Endothelial cell of umbilical vein (primary cell): ENCODE results near the gene ATP6V1F. TPM values are rescaled to one million over a fixed set of nuclear protein-coding genes. Genes with fewer than 3 reads are reported as not detected.

ENCODE experiments used
- BruUV-seq: library from RNA; stranded (reverse); fragments of 400-500 nt; replicated peaks from 2 replicates; lab custom pipeline; 2021; lab: Mats Ljungman, UMichigan
- CTCF ChIA-PET: fragments of 300-600, 350-600 bp; sonication (Branson Sonifier 250); formaldehyde crosslinking; loops from one replicate; lab custom pipeline; 2021; ENCODE audit warnings: antibody characterized with exemption, inconsistent platforms; lab: Charles Lee
- POLR2A ChIA-PET: fragments of 300-600, 350-600 bp; sonication (Branson Sonifier 250); formaldehyde crosslinking; loops from one replicate; lab custom pipeline; 2021; ENCODE audit warnings: antibody characterized with exemption, inconsistent platforms; lab: Charles Lee
- DNase-seq: peaks from one replicate; pipeline ENCODE4 v3.0.0-alpha.2; 2011; ENCODE audit warnings: low read depth, low spot score
- FAIRE-seq: peaks from 2 replicates; lab custom pipeline; 2011; peaks lifted over from hg19 to GRCh38; lab: Jason Lieb, UNC
- H2AFZ ChIP-seq: 2 replicates; pipeline ENCODE4 v1.6.0; 2012; ENCODE audit warnings: low read depth, low read length, control low read depth, inconsistent platforms
- H3K27ac ChIP-seq: 2 replicates; pipeline ENCODE4 v1.5.1; 2011; ENCODE audit warnings: low read depth, mild to moderate bottlenecking, control low read depth, low read length, moderate library complexity; ENCODE audit not compliant: insufficient read depth
- H3K27me3 ChIP-seq, 2 experiments: 2 replicates each; pipeline versions ENCODE4 v1.6.0 to v1.6.1; 2011; ENCODE audit warnings: low read length in 2 of 2, mixed read lengths in 1 of 2; ENCODE audit not compliant: control insufficient read depth in 2 of 2, insufficient read depth in 2 of 2
- H3K36me3 ChIP-seq, 2 experiments: 2 replicates in 1 of 2; 3 replicates in 1 of 2; pipeline ENCODE4 v1.5.1; 2011; ENCODE audit warnings: low read length in 2 of 2, mild to moderate bottlenecking in 1 of 2, moderate library complexity in 1 of 2; ENCODE audit not compliant: control insufficient read depth in 2 of 2, insufficient read depth in 2 of 2; ENCODE audit errors: extremely low read depth in 1 of 2
- H3K4me1 ChIP-seq: 3 replicates; pipeline ENCODE4 v1.5.1; 2011; ENCODE audit warnings: mild to moderate bottlenecking, low read length; ENCODE audit not compliant: control insufficient read depth, insufficient read depth; ENCODE audit errors: extremely low read depth
- H3K4me2 ChIP-seq: 2 replicates; pipeline ENCODE4 v1.6.1; 2011; ENCODE audit warnings: low read length, control low read depth, mixed read lengths; ENCODE audit not compliant: insufficient read depth
- H3K4me3 ChIP-seq, 3 experiments: fragments of 200-600 bp in 1 of 3; sonication (generic), shearing (Covaris generic) in 1 of 3; replicated peaks in 1 of 3; 2 replicates each; pipeline ENCODE4 v1.5.1; 2011 to 2016; ENCODE audit warnings: control low read depth in 3 of 3, low read length in 3 of 3, mild to moderate bottlenecking in 2 of 3, inconsistent platforms in 1 of 3, low read depth in 1 of 3, moderate library complexity in 1 of 3; ENCODE audit not compliant: insufficient read depth in 1 of 3
- H3K79me2 ChIP-seq: 2 replicates; pipeline ENCODE4 v1.6.0; 2012; ENCODE audit warnings: low read length, inconsistent platforms; ENCODE audit not compliant: control insufficient read depth, insufficient read depth
- H3K9ac ChIP-seq: replicated peaks from 2 replicates; pipeline ENCODE3; 2011; ENCODE audit warnings: low read length, control low read depth; ENCODE audit not compliant: insufficient read depth; ENCODE audit errors: extremely low read depth
- H3K9me1 ChIP-seq: replicated peaks from 3 replicates; pipeline ENCODE4 v1.6.0; 2011; ENCODE audit warnings: mild to moderate bottlenecking, low read length; ENCODE audit not compliant: control insufficient read depth, insufficient read depth; ENCODE audit errors: extremely low read depth
- H3K9me3 ChIP-seq: replicated peaks from 2 replicates; pipeline ENCODE4 v1.5.1; 2012; ENCODE audit warnings: low read length, inconsistent platforms; ENCODE audit not compliant: control insufficient read depth, insufficient read depth
- H4K20me1 ChIP-seq: replicated peaks from 2 replicates; pipeline ENCODE3; 2011; ENCODE audit warnings: mild to moderate bottlenecking, low read length; ENCODE audit not compliant: control insufficient read depth, insufficient read depth; ENCODE audit errors: extremely low read depth
- CTCF ChIP-seq, 2 donors: IDR thresholded peaks; 1 replicate in 1 of 2; 2 replicates in 1 of 2; pipeline ENCODE4 v1.5.1; 2011; ENCODE audit warnings: low read length in 2 of 2, mild to moderate bottlenecking in 2 of 2, moderate library complexity in 2 of 2, control low read depth in 1 of 2, inconsistent platforms in 1 of 2, low read depth in 1 of 2; ENCODE audit not compliant: insufficient read depth in 1 of 2; ENCODE audit errors: extremely low read depth in 1 of 2
- EZH2 ChIP-seq: IDR thresholded peaks from 2 replicates; pipeline ENCODE4 v1.6.1; 2012; ENCODE audit warnings: borderline replicate concordance, low read depth, mild to moderate bottlenecking, moderate library complexity, low read length, inconsistent platforms; ENCODE audit not compliant: severe bottlenecking
- FOS ChIP-seq: IDR thresholded peaks from 2 replicates; pipeline ENCODE4 v1.6.1; 2011; ENCODE audit warnings: mild to moderate bottlenecking, low read length, moderate library complexity, borderline replicate concordance; ENCODE audit not compliant: insufficient read depth
- GATA2 ChIP-seq: IDR thresholded peaks from 2 replicates; pipeline ENCODE4 v1.7.0; 2011; ENCODE audit warnings: low read depth, mild to moderate bottlenecking, moderate library complexity, mixed read lengths, low read length; ENCODE audit not compliant: insufficient read length, insufficient read depth
- JUN ChIP-seq: IDR thresholded peaks from 2 replicates; pipeline ENCODE4 v1.6.1; 2011; ENCODE audit warnings: borderline replicate concordance, low read depth; ENCODE audit not compliant: insufficient read length, insufficient read depth
- MAX ChIP-seq: IDR thresholded peaks from 2 replicates; pipeline ENCODE4 v1.6.1; 2011; ENCODE audit not compliant: insufficient read depth, insufficient read length
- MYC ChIP-seq: IDR thresholded peaks from one replicate; pipeline ENCODE4 v1.6.1; 2011; ENCODE audit warnings: mild to moderate bottlenecking, low read depth, low read length
- POLR2A ChIP-seq: IDR thresholded peaks from 2 replicates; pipeline ENCODE4 v1.6.1; 2012; ENCODE audit warnings: low read depth, mild to moderate bottlenecking, control low read depth, low read length
- POLR2AphosphoS5 ChIP-seq: IDR thresholded peaks from 2 replicates; pipeline ENCODE4 v1.6.1; 2012; ENCODE audit warnings: low read depth, mild to moderate bottlenecking, control low read depth, low read length, moderate library complexity; ENCODE audit not compliant: insufficient read depth
- dilution Hi-C: fragments of 300-500 bp; cut with MboI; formaldehyde crosslinking; loops from one replicate; pipeline ENCODE4 v1.15.0; 2019; ENCODE audit warnings: low sequenced_read_pairs; ENCODE audit not compliant: extremely low pct_ligation_motif_present
- intact Hi-C: fragments of 100-400 bp; cut with micrococcal nuclease; formaldehyde crosslinking; loops from one replicate; pipeline ENCODE4 v1.10.0; 2022
- polyA plus RNA-seq, 4 experiments: library from polyadenylated mRNA; depleted of rRNA in 3 of 4; stranded (reverse) in 3 of 4; unstranded in 1 of 4; fragments of >200 nt; gene quantifications; 2 replicates each; pipeline versions ENCODE4 v1.2.1 to v1.2.3, GENCODE V29; 2011 to 2012; ENCODE audit warnings: missing spikeins in 1 of 4
- total RNA-seq: library from RNA; stranded (reverse); gene quantifications from 2 replicates; pipeline ENCODE4 v1.2.3, GENCODE V29; 2021

ATP6V1F gene
- total and polyA plus RNA-seq, 2 donors (not counting 3 experiments of a cell fraction or from before 2014, with no cell fraction given), result 156 to 360 TPM

- no peaks in the 10 kb centered on the region for H3K27me3 ChIP-seq
- no peak overlapping the region for H3K4me2 ChIP-seq
- BruUV-seq, result TSS peak; percentile 0
- no peak overlapping the region for H3K9ac ChIP-seq
- H3K79me2 ChIP-seq, result no peaks in the 10 kb centered on the region
- TF ChIP-seq JUN, result no peak
- TF ChIP-seq GATA2, result no peak
- no peak for TF ChIP-seq EZH2
- no peak for TF ChIP-seq MYC
- TF ChIP-seq MAX, result no peak
- no peak for TF ChIP-seq POLR2A
- TF ChIP-seq CTCF (IDR thresholded peaks at IDR 0.05; ENCODE audit: extremely low read depth in 1 of 2, insufficient read depth in 1 of 2, low read depth in 1 of 2, low read length in 2 of 2), result no peak
- TF ChIP-seq POLR2AphosphoS5, result no peak
- no peak for TF ChIP-seq FOS
- peaks cover 11 to 79% of the 10 kb centered on the region in 2 experiments for H3K36me3 ChIP-seq
- ChIA-PET POLR2A (no interaction called here), CTCF (interaction anchor here (0.7 kb wide), 2 partner anchors 11 to 23 kb away, joined by 3 read pairs; no protein-coding TSS in a partner anchor)
- intact Hi-C loops (no loop called here), dilution Hi-C loops (no loop called here)
- no peaks in the 10 kb centered on the region for H4K20me1 ChIP-seq
- no peaks in the 10 kb centered on the region for H3K9me3 ChIP-seq
- no peak overlapping the region for H3K27ac ChIP-seq
- FAIRE-seq (no peak), DNase-seq (no peak)
- no peaks in the 10 kb centered on the region for H3K9me1 ChIP-seq
- no peaks in the 10 kb centered on the region for H3K4me1 ChIP-seq
- no peak overlapping the region for H2AFZ ChIP-seq
- H3K4me3 ChIP-seq, result no peak overlapping the region
These were observed 22.1 kb upstream of the ATP6V1F start for GRCh38 chr7:128840326-128841170.
